Testis (tissue), 3 donors: ENCODE results near the gene THSD4. TPM values are rescaled to one million over a fixed set of nuclear protein-coding genes. Genes with fewer than 3 reads are reported as not detected.
A peak's percentile ranks its signal among the peaks of the same experiment; 100 is the strongest.

ENCODE experiments used
- DNase-seq: peaks from one replicate; pipeline ENCODE4 v3.0.0-alpha.2; 2019
- H3K27ac ChIP-seq, 2 donors: fragments of 200-600 bp; sonication (generic); one replicate each; pipeline ENCODE4 v1.5.1; 2019
- H3K27me3 ChIP-seq: fragments of 200-600 bp; sonication (generic); one replicate; pipeline ENCODE4 v1.5.1; 2019
- H3K36me3 ChIP-seq: fragments of 200-600 bp; sonication (generic); one replicate; pipeline ENCODE4 v1.5.1; 2017; ENCODE audit warnings: low read depth; ENCODE audit errors: missing control alignments
- H3K4me1 ChIP-seq: fragments of 200-600 bp; sonication (generic); one replicate; pipeline ENCODE4 v1.5.1; 2019
- H3K4me3 ChIP-seq, 2 donors: fragments of 200-600 bp; sonication (generic); one replicate each; pipeline ENCODE4 v1.5.1; 2017 to 2019
- H3K9me3 ChIP-seq: fragments of 200-600 bp; sonication (generic); one replicate; pipeline ENCODE4 v1.5.1; 2017
- CTCF ChIP-seq, 3 experiments: fragments of 450-650 bp in 2 of 3; fragments of 200-600 bp in 1 of 3; sonication (generic) in 1 of 3; IDR thresholded peaks; one replicate each; pipeline ENCODE4 v1.5.1; 2016 to 2019; ENCODE audit warnings: antibody characterized with exemption in 3 of 3, mild to moderate bottlenecking in 2 of 3, moderate library complexity in 1 of 3
- POLR2A ChIP-seq: fragments of 450-650 bp; IDR thresholded peaks from one replicate; pipeline ENCODE4 v1.6.1; 2017; ENCODE audit warnings: antibody characterized with exemption, mild to moderate bottlenecking, moderate library complexity
- WGBS, 2 donors: methylation state at CpG; one replicate each; pipeline ENCODE4 v1.1.5; 2018; 5-methylcytosine and 5-hydroxymethylcytosine counted together
- intact Hi-C: fragments of 100-400 bp; cut with DNase I; formaldehyde crosslinking; loops from one replicate; pipeline ENCODE4 v1.15.1; 2023; ENCODE audit warnings: low total_unique reads
- polyA plus RNA-seq: library from polyadenylated mRNA; stranded (reverse); fragments of 350-450 nt; fragmentation: Illumina TruSeq; extraction: RNeasy Lipid Tissue Mini Kit (QIAGEN cat#74804); gene quantifications from one replicate; pipeline ENCODE4 v1.2.3, GENCODE V29; 2014; ENCODE audit warnings: low read depth, low replicate concordance; ENCODE audit not compliant: insufficient read depth
- total RNA-seq, 2 donors: library from RNA; depleted of rRNA; stranded (reverse); fragments of >200 nt; gene quantifications; one replicate each; pipeline ENCODE4 v1.2.3, GENCODE V29; 2016

Gene THSD4
- total and polyA plus RNA-seq, 3 donors from 2014 or later = 14.3 to 21.5 (median 18.2) TPM

GRCh38 chr15:71691081-71691457, 575.8 kb downstream of the THSD4 start:
- Histone ChIP-seq H3K4me1 (peaks cover 21% of the 10 kb centered on the region), H3K9me3 (no peaks in the 10 kb centered on the region), H3K27me3 (no peaks in the 10 kb centered on the region), H3K27ac (no peak overlapping the region), H3K36me3 (no peaks in the 10 kb centered on the region), H3K4me3 (no peak overlapping the region)
- no peak for DNase-seq
- no peak for TF ChIP-seq POLR2A
- TF ChIP-seq CTCF (IDR thresholded peaks at IDR 0.05) = no peak
- intact Hi-C loops = no loop called here
- WGBS, 2 donors = 70 to 76% methylated on average over 3 of the region's 3 CpGs

GRCh38 chr15:71691458-71692417, 576.5 kb downstream of the THSD4 start:
- peak overlapping the region in 1 of 2 donors; percentile 39 for H3K27ac ChIP-seq
- 35 to 38% methylated on average over 12 of the region's 12 CpGs for WGBS, 2 donors
- intact Hi-C loops = no loop called here
- H3K9me3 ChIP-seq = no peaks in the 10 kb centered on the region
- TF ChIP-seq CTCF (IDR thresholded peaks at IDR 0.05) (no peak), POLR2A (no peak)
- H3K36me3 ChIP-seq = no peaks in the 10 kb centered on the region
- H3K27me3 ChIP-seq = no peaks in the 10 kb centered on the region
- peaks cover 21% of the 10 kb centered on the region for H3K4me1 ChIP-seq
- no peak overlapping the region for H3K4me3 ChIP-seq
- DNase-seq = peak; percentile 40

- no peak for DNase-seq
- intact Hi-C loops = no loop called here
Measured at GRCh38 chr15:71697236-71697635, 582.0 kb downstream of the THSD4 start.

GRCh38 chr15:71698030-71698429, 582.8 kb downstream of the THSD4 start:
- intact Hi-C loops = no loop called here
- 53 to 72% methylated on average over 3 of the region's 3 CpGs for WGBS, 2 donors
- Histone ChIP-seq H3K27me3 (no peaks in the 10 kb centered on the region), H3K9me3 (no peaks in the 10 kb centered on the region), H3K36me3 (no peaks in the 10 kb centered on the region), H3K4me3 (no peak overlapping the region), H3K4me1 (no peaks in the 10 kb centered on the region), H3K27ac (no peak overlapping the region)
- TF ChIP-seq CTCF (IDR thresholded peaks at IDR 0.05) (no peak), POLR2A (no peak)
- DNase-seq = no peak

More at GRCh38 chr15:71697236-71697635, 582.0 kb downstream of the THSD4 start:
- peaks cover 4% of the 10 kb centered on the region for H3K4me1 ChIP-seq
- TF ChIP-seq POLR2A (no peak), CTCF (IDR thresholded peaks at IDR 0.05) (no peak)
- no peaks in the 10 kb centered on the region for H3K9me3 ChIP-seq
- no peaks in the 10 kb centered on the region for H3K36me3 ChIP-seq
- H3K4me3 ChIP-seq = no peak overlapping the region
- WGBS, 2 donors = 81 to 92% methylated on average over 6 of the region's 6 CpGs
- no peak overlapping the region for H3K27ac ChIP-seq
- H3K27me3 ChIP-seq = no peaks in the 10 kb centered on the region

- H3K36me3 ChIP-seq = no peaks in the 10 kb centered on the region
- H3K27me3 ChIP-seq = no peaks in the 10 kb centered on the region
- H3K4me1 ChIP-seq = no peaks in the 10 kb centered on the region
- no peak overlapping the region for H3K27ac ChIP-seq
- H3K4me3 ChIP-seq = no peak overlapping the region
- no peak for DNase-seq
- TF ChIP-seq CTCF (IDR thresholded peaks at IDR 0.05) = no peak
- no peak for TF ChIP-seq POLR2A
- WGBS, 2 donors = 68 to 71% methylated on average over 1 of the region's 1 CpG
- H3K9me3 ChIP-seq = no peaks in the 10 kb centered on the region
- intact Hi-C loops = no loop called here
Measured at GRCh38 chr15:71698742-71699141, 583.5 kb downstream of the THSD4 start.
